CD8-positive, alpha-beta memory T cell (primary cell): ENCODE data around the gene WDR33. TPM values are rescaled to one million over a fixed set of nuclear protein-coding genes. Genes with fewer than 3 reads are reported as not detected.
A peak's percentile ranks its signal among the peaks of the same experiment; 100 is the strongest.

ENCODE experiments used
- CTCF ChIA-PET: fragments of 350-600 bp; sonication (Branson Sonifier 250); formaldehyde crosslinking; loops from one replicate; lab custom pipeline; 2021; ENCODE audit warnings: antibody characterized with exemption; lab: Charles Lee
- POLR2A ChIA-PET: fragments of 350-600 bp; sonication (Branson Sonifier 250); formaldehyde crosslinking; loops from one replicate; lab custom pipeline; 2021; ENCODE audit warnings: antibody characterized with exemption; lab: Charles Lee
- DNase-seq, 5 donors: peaks; one replicate each; pipeline versions ENCODE4 v3.0.0 to v3.0.0-alpha.2; 2020 to 2022; ENCODE audit warnings: mixed read lengths in 1 of 5
- H3K27ac ChIP-seq: one replicate; pipeline ENCODE4 v1.7.0; 2013; ENCODE audit warnings: low read depth, mild to moderate bottlenecking, low read length, moderate library complexity
- H3K27me3 ChIP-seq: 2 replicates; pipeline ENCODE4 v1.7.0; 2013; ENCODE audit warnings: low read length, mild to moderate bottlenecking; ENCODE audit not compliant: insufficient read depth, poor library complexity, severe bottlenecking
- H3K36me3 ChIP-seq: 2 replicates; pipeline ENCODE4 v1.7.0; 2013; ENCODE audit warnings: mild to moderate bottlenecking, low read length, moderate library complexity; ENCODE audit not compliant: insufficient read depth
- H3K4me1 ChIP-seq: 2 replicates; pipeline ENCODE4 v1.7.0; 2013; ENCODE audit warnings: mild to moderate bottlenecking, low read length, moderate library complexity; ENCODE audit not compliant: insufficient read depth
- H3K4me3 ChIP-seq: 2 replicates; pipeline ENCODE4 v1.7.0; 2013; ENCODE audit warnings: mild to moderate bottlenecking, low read length
- H3K9me3 ChIP-seq: 2 replicates; pipeline ENCODE4 v1.7.0; 2013; ENCODE audit warnings: mild to moderate bottlenecking, low read length
- H3K27ac Mint-ChIP-seq, 8 donors: one replicate each; pipeline ENCODE4 v1.8.0; 2020 to 2021; ENCODE audit warnings: mixed read lengths in 8 of 8, mild to moderate bottlenecking in 6 of 8, inconsistent platforms in 3 of 8, moderate library complexity in 3 of 8
- H3K27me3 Mint-ChIP-seq, 2 donors: one replicate each; pipeline ENCODE4 v1.8.0; 2020 to 2021; ENCODE audit warnings: mixed read lengths in 2 of 2, mild to moderate bottlenecking in 1 of 2, moderate library complexity in 1 of 2
- H3K36me3 Mint-ChIP-seq, 3 donors: one replicate each; pipeline ENCODE4 v1.8.0; 2020 to 2021; ENCODE audit warnings: mixed read lengths in 3 of 3, inconsistent platforms in 1 of 3, mild to moderate bottlenecking in 1 of 3
- H3K4me1 Mint-ChIP-seq, 3 donors: one replicate each; pipeline ENCODE4 v1.8.0; 2020 to 2021; ENCODE audit warnings: mixed read lengths in 3 of 3, inconsistent platforms in 1 of 3, mild to moderate bottlenecking in 1 of 3
- H3K4me3 Mint-ChIP-seq, 7 donors: one replicate each; pipeline ENCODE4 v1.8.0; 2020 to 2021; ENCODE audit warnings: mixed read lengths in 7 of 7, mild to moderate bottlenecking in 6 of 7, moderate library complexity in 4 of 7, inconsistent platforms in 2 of 7
- H3K9me3 Mint-ChIP-seq, 5 donors: one replicate each; pipeline ENCODE4 v1.8.0; 2020 to 2022; ENCODE audit warnings: mixed read lengths in 5 of 5, mild to moderate bottlenecking in 3 of 5, moderate library complexity in 2 of 5, inconsistent platforms in 1 of 5
- polyA plus RNA-seq: library from polyadenylated mRNA; unstranded; fragments of 300-500 nt; fragmentation: Illumina TruSeq; gene quantifications from one replicate; pipeline ENCODE4 v1.2.3, GENCODE V29; 2021
- total RNA-seq, 2 experiments: library from RNA; stranded (reverse); gene quantifications; one replicate each; pipeline ENCODE4 v1.2.3, GENCODE V29; 2021

The WDR33 gene
- total and polyA plus RNA-seq, 3 experiments from 2014 or later = 51.6 to 88.1 (median 84.8) TPM

GRCh38 chr2:127681976-127682857 is 128.8 kb downstream of the WDR33 start:
- POLR2A ChIA-PET = no interaction called here
- H3K9me3 Mint-ChIP-seq = no peaks in the 10 kb centered on the region
- no peak overlapping the region for H3K27ac Mint-ChIP-seq
- CTCF ChIA-PET = no interaction called here
- no peak overlapping the region for H3K4me3 Mint-ChIP-seq
- Histone ChIP-seq H3K27ac (no peak overlapping the region), H3K27me3 (peaks cover 3% of the 10 kb centered on the region), H3K9me3 (no peaks in the 10 kb centered on the region), H3K4me3 (no peak overlapping the region), H3K4me1 (no peaks in the 10 kb centered on the region), H3K36me3 (no peaks in the 10 kb centered on the region)
- no peak for DNase-seq
- H3K36me3 Mint-ChIP-seq = no peaks in the 10 kb centered on the region
- peaks cover 3 to 23% of the 10 kb centered on the region in 2 donors for H3K27me3 Mint-ChIP-seq
- no peaks in the 10 kb centered on the region for H3K4me1 Mint-ChIP-seq

GRCh38 chr2:127681288-127681804 is 129.6 kb downstream of the WDR33 start:
- POLR2A ChIA-PET = no interaction called here
- DNase-seq = no peak
- H3K36me3 Mint-ChIP-seq = no peaks in the 10 kb centered on the region

GRCh38 chr2:127680706-127681287 is 130.2 kb downstream of the WDR33 start:
- Mint-ChIP-seq H3K27me3 (peaks cover 17 to 33% of the 10 kb centered on the region in 2 donors), H3K27ac (no peak overlapping the region), H3K4me1 (peaks cover 4% of the 10 kb centered on the region in 3 donors), H3K9me3 (no peaks in the 10 kb centered on the region), H3K36me3 (no peaks in the 10 kb centered on the region), H3K4me3 (no peak overlapping the region)
- POLR2A ChIA-PET = no interaction called here
- Histone ChIP-seq H3K36me3 (no peaks in the 10 kb centered on the region), H3K9me3 (no peaks in the 10 kb centered on the region), H3K4me3 (no peak overlapping the region), H3K27ac (no peak overlapping the region), H3K4me1 (no peaks in the 10 kb centered on the region), H3K27me3 (peaks cover 17% of the 10 kb centered on the region)
- no peak for DNase-seq
- CTCF ChIA-PET = no interaction called here

More at GRCh38 chr2:127681288-127681804, 129.6 kb downstream of the WDR33 start:
- Histone ChIP-seq H3K9me3 (no peaks in the 10 kb centered on the region), H3K36me3 (no peaks in the 10 kb centered on the region), H3K27ac (no peak overlapping the region), H3K4me3 (no peak overlapping the region), H3K4me1 (no peaks in the 10 kb centered on the region), H3K27me3 (peaks cover 11% of the 10 kb centered on the region)
- no peaks in the 10 kb centered on the region for H3K9me3 Mint-ChIP-seq
- H3K4me1 Mint-ChIP-seq = no peaks in the 10 kb centered on the region
- peaks cover 12 to 32% of the 10 kb centered on the region in 2 donors for H3K27me3 Mint-ChIP-seq
- CTCF ChIA-PET = no interaction called here
- H3K4me3 Mint-ChIP-seq = no peak overlapping the region
- H3K27ac Mint-ChIP-seq = no peak overlapping the region

GRCh38 chr2:127679680-127680361 is 131.2 kb downstream of the WDR33 start:
- DNase-seq = no peak
- no peaks in the 10 kb centered on the region for H3K9me3 Mint-ChIP-seq
- Histone ChIP-seq H3K4me3 (no peak overlapping the region), H3K4me1 (no peaks in the 10 kb centered on the region), H3K27ac (no peak overlapping the region), H3K27me3 (peaks cover 20% of the 10 kb centered on the region), H3K9me3 (no peaks in the 10 kb centered on the region), H3K36me3 (no peaks in the 10 kb centered on the region)
- CTCF ChIA-PET = no interaction called here
- H3K36me3 Mint-ChIP-seq = no peaks in the 10 kb centered on the region
- no peak overlapping the region for H3K27ac Mint-ChIP-seq
- H3K27me3 Mint-ChIP-seq = peaks cover 20 to 31% of the 10 kb centered on the region in 2 donors
- POLR2A ChIA-PET = no interaction called here
- peaks cover 6 to 7% (median 6%) of the 10 kb centered on the region in 3 donors for H3K4me1 Mint-ChIP-seq
- no peak overlapping the region for H3K4me3 Mint-ChIP-seq

GRCh38 chr2:127678991-127679390 is 132.0 kb downstream of the WDR33 start:
- Mint-ChIP-seq H3K9me3 (no peaks in the 10 kb centered on the region), H3K27me3 (peaks cover 25 to 37% of the 10 kb centered on the region in 2 donors), H3K36me3 (no peaks in the 10 kb centered on the region), H3K27ac (no peak overlapping the region), H3K4me3 (no peak overlapping the region), H3K4me1 (peaks cover 10 to 12% (median 11%) of the 10 kb centered on the region in 3 donors)
- H3K27ac ChIP-seq = no peak overlapping the region
- no peak for DNase-seq
- no peaks in the 10 kb centered on the region for H3K4me1 ChIP-seq
- ChIA-PET POLR2A (no interaction called here), CTCF (no interaction called here)
- H3K36me3 ChIP-seq = no peaks in the 10 kb centered on the region
- peaks cover 27% of the 10 kb centered on the region for H3K27me3 ChIP-seq
- no peaks in the 10 kb centered on the region for H3K9me3 ChIP-seq
- no peak overlapping the region for H3K4me3 ChIP-seq

- Mint-ChIP-seq H3K9me3 (no peaks in the 10 kb centered on the region), H3K4me1 (peaks cover 11 to 12% (median 12%) of the 10 kb centered on the region in 3 donors), H3K4me3 (no peak overlapping the region), H3K36me3 (no peaks in the 10 kb centered on the region), H3K27ac (no peak overlapping the region), H3K27me3 (peaks cover 29 to 42% of the 10 kb centered on the region in 2 donors)
- ChIA-PET CTCF (no interaction called here), POLR2A (no interaction called here)
- no peaks in the 10 kb centered on the region for H3K36me3 ChIP-seq
- H3K4me3 ChIP-seq = no peak overlapping the region
- no peaks in the 10 kb centered on the region for H3K9me3 ChIP-seq
- H3K27ac ChIP-seq = no peak overlapping the region
- no peaks in the 10 kb centered on the region for H3K4me1 ChIP-seq
- H3K27me3 ChIP-seq = peaks cover 31% of the 10 kb centered on the region
- no peak for DNase-seq
Observed at GRCh38 chr2:127678531-127678930, 132.4 kb downstream of the WDR33 start.

- Histone ChIP-seq H3K36me3 (no peaks in the 10 kb centered on the region), H3K4me1 (no peaks in the 10 kb centered on the region), H3K27ac (no peak overlapping the region), H3K4me3 (no peak overlapping the region), H3K9me3 (no peaks in the 10 kb centered on the region), H3K27me3 (peaks cover 31% of the 10 kb centered on the region)
- Mint-ChIP-seq H3K36me3 (no peaks in the 10 kb centered on the region), H3K27me3 (peaks cover 46 to 58% of the 10 kb centered on the region in 2 donors), H3K4me3 (peak overlapping the region in 2 of 7 donors; percentile 11 to 37), H3K9me3 (no peaks in the 10 kb centered on the region), H3K27ac (no peak overlapping the region), H3K4me1 (peaks cover 11 to 12% (median 12%) of the 10 kb centered on the region in 3 donors)
- ChIA-PET CTCF (no interaction called here), POLR2A (no interaction called here)
- DNase-seq = no peak
Observed at GRCh38 chr2:127676906-127677305, 134.1 kb downstream of the WDR33 start.
